Effector memory CD4-positive, alpha-beta T cell (primary cell): Measurements from ENCODE around the gene ATRNL1.

Source experiments
- DNase-seq, 3 donors: peaks; one replicate each; pipeline ENCODE4 v3.0.0-alpha.2; 2020
- H3K27ac ChIP-seq: 2 replicates; pipeline ENCODE4 v1.7.0; 2013; ENCODE audit warnings: mild to moderate bottlenecking, low read length, moderate library complexity; ENCODE audit not compliant: insufficient read depth, poor library complexity, severe bottlenecking
- H3K27me3 ChIP-seq: replicated peaks from 2 replicates; pipeline ENCODE4 v1.7.0; 2013; ENCODE audit warnings: mild to moderate bottlenecking, low read length; ENCODE audit not compliant: insufficient read depth, control insufficient read depth, poor library complexity, severe bottlenecking
- H3K36me3 ChIP-seq: 2 replicates; pipeline ENCODE4 v1.7.0; 2013; ENCODE audit warnings: mild to moderate bottlenecking, low read length, moderate library complexity; ENCODE audit not compliant: control insufficient read depth, insufficient read depth
- H3K4me1 ChIP-seq: 2 replicates; pipeline ENCODE4 v1.7.0; 2013; ENCODE audit warnings: low read length, mild to moderate bottlenecking; ENCODE audit not compliant: control insufficient read depth, insufficient read depth, poor library complexity, severe bottlenecking
- H3K4me3 ChIP-seq: 2 replicates; pipeline ENCODE4 v1.7.0; 2013; ENCODE audit warnings: low read length, low read depth, mild to moderate bottlenecking; ENCODE audit not compliant: insufficient read depth, poor library complexity, severe bottlenecking
- H3K9me3 ChIP-seq: 2 replicates; pipeline ENCODE4 v1.7.0; 2013; ENCODE audit warnings: mild to moderate bottlenecking, low read length, moderate library complexity; ENCODE audit not compliant: control insufficient read depth
- total RNA-seq, 3 donors: gene quantifications; one replicate each; lab custom pipeline; 2026; lab: John Stamatoyannopoulos, UW

The ATRNL1 gene, protein sequence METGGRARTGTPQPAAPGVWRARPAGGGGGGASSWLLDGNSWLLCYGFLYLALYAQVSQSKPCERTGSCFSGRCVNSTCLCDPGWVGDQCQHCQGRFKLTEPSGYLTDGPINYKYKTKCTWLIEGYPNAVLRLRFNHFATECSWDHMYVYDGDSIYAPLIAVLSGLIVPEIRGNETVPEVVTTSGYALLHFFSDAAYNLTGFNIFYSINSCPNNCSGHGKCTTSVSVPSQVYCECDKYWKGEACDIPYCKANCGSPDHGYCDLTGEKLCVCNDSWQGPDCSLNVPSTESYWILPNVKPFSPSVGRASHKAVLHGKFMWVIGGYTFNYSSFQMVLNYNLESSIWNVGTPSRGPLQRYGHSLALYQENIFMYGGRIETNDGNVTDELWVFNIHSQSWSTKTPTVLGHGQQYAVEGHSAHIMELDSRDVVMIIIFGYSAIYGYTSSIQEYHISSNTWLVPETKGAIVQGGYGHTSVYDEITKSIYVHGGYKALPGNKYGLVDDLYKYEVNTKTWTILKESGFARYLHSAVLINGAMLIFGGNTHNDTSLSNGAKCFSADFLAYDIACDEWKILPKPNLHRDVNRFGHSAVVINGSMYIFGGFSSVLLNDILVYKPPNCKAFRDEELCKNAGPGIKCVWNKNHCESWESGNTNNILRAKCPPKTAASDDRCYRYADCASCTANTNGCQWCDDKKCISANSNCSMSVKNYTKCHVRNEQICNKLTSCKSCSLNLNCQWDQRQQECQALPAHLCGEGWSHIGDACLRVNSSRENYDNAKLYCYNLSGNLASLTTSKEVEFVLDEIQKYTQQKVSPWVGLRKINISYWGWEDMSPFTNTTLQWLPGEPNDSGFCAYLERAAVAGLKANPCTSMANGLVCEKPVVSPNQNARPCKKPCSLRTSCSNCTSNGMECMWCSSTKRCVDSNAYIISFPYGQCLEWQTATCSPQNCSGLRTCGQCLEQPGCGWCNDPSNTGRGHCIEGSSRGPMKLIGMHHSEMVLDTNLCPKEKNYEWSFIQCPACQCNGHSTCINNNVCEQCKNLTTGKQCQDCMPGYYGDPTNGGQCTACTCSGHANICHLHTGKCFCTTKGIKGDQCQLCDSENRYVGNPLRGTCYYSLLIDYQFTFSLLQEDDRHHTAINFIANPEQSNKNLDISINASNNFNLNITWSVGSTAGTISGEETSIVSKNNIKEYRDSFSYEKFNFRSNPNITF (N-terminal part only)
- total RNA-seq = 0 to 0.19 (median 0.17) reads per million in 3 donors

- Histone ChIP-seq H3K36me3 (no peaks in the 10 kb centered on the region), H3K4me1 (peaks cover 7% of the 10 kb centered on the region), H3K4me3 (peak within 1 kb of the TSS; percentile 45), H3K27ac (no peak within 1 kb of the TSS), H3K9me3 (no peaks in the 10 kb centered on the region), H3K27me3 (peaks cover 22% of the 10 kb centered on the region)
- DNase-seq = no peak
Measured at GRCh38 chr10:115093286-115093775, at the start of gene ATRNL1. Gene ATRNL1 (plus strand): TSS chr10:115093365. CDS start chr10:115093751, 386 bp downstream.

DNA sequence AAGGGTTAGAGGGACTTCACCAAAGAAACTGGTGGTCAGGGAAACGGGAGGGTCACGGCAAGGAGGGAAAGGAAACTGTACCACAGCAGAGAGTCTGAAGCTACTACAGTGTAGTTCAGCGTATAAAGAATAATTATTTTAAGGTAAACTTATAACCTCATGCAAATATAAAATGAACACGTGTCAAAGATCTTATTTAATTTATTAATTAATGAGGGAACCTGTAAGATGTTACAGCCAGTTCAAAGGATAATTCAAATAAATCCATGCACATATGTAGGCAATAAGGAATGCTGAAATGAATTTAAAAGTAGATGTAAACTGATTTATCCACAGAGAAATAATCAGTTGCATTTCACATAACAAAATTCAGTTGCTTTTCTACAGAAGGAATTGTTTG, 49.4 kb upstream of the ATRNL1 start:
- Histone ChIP-seq H3K9me3 (no peaks in the 10 kb centered on the region), H3K4me3 (no peak overlapping the region), H3K27ac (no peak overlapping the region), H3K27me3 (no peaks in the 10 kb centered on the region), H3K36me3 (no peaks in the 10 kb centered on the region), H3K4me1 (no peaks in the 10 kb centered on the region)
- DNase-seq = no peak

DNA sequence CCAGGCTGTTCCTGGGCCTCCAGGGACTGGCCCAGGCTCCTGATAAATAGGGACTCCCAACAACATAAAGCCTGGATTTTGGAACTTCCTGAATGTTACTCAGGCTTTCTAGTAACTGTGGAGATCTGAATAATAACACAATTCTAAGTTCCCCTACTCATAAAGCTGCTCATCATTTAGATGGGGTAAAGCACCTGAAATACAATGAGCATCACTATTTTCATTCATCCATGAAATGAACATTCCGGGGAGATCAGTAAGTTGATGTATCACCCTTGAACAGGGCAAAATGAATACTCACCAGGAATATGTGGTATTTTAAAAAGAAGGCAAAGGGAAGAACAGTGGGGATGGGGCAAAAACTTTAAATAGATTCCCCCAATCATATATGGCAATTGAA, 48.3 kb upstream of the ATRNL1 start:
- H3K27me3 ChIP-seq = no peaks in the 10 kb centered on the region
- DNase-seq = no peak
- no peaks in the 10 kb centered on the region for H3K9me3 ChIP-seq
- no peak overlapping the region for H3K4me3 ChIP-seq
- no peaks in the 10 kb centered on the region for H3K4me1 ChIP-seq
- H3K36me3 ChIP-seq = no peaks in the 10 kb centered on the region
- H3K27ac ChIP-seq = no peak overlapping the region

DNA sequence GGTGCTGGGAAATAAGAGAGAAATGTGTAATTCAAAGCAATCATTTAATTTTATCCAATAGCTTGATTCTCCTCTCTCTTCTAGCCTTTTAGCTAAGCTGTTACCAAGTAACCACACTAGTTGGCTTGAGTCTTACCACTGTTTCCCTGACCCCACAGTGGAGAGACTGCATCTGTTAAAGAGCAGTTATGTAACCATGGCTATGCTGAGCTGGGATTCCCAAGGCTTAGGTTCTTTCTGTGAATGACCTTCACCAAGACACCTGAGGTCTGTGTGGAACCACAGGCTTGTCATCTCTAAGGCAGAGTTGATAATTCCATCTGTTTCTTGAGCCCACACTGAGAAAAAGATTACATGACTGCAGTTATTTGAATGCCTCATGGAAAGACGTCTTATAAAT, 47.7 kb upstream of the ATRNL1 start:
- H3K27me3 ChIP-seq = no peaks in the 10 kb centered on the region
- DNase-seq = no peak
- H3K4me1 ChIP-seq = no peaks in the 10 kb centered on the region
- H3K36me3 ChIP-seq = no peaks in the 10 kb centered on the region
- no peaks in the 10 kb centered on the region for H3K9me3 ChIP-seq
- no peak overlapping the region for H3K27ac ChIP-seq
- no peak overlapping the region for H3K4me3 ChIP-seq

DNA sequence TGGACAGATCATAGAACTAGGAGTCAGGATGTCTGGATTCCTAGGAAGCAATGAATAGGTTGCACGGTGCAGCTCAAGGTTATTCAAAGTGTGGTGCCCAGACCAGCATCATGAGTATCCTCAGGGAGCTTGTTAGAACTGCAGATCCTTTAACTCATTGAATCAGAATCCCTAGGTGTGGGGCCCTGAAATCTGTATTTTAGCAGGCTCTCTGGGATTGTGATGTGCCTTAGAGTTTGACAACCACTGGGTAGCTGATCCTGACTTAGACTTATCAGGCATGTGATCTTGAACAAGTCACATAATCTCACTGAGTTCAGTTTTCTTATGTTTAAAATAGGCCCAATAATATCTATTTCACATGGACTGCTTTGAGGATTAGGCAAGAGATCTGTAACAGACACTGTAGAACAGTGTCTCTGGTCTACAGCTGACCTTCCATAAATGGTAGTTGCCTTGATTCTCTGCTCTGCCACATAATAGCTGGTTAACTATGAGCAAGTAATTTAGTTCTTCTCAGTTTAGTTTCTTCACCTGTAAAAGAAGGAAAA, 46.4 kb upstream of the ATRNL1 start:
- no peaks in the 10 kb centered on the region for H3K4me1 ChIP-seq
- H3K36me3 ChIP-seq = no peaks in the 10 kb centered on the region
- no peak overlapping the region for H3K27ac ChIP-seq
- no peaks in the 10 kb centered on the region for H3K9me3 ChIP-seq
- no peaks in the 10 kb centered on the region for H3K27me3 ChIP-seq
- no peak for DNase-seq
- no peak overlapping the region for H3K4me3 ChIP-seq

DNA sequence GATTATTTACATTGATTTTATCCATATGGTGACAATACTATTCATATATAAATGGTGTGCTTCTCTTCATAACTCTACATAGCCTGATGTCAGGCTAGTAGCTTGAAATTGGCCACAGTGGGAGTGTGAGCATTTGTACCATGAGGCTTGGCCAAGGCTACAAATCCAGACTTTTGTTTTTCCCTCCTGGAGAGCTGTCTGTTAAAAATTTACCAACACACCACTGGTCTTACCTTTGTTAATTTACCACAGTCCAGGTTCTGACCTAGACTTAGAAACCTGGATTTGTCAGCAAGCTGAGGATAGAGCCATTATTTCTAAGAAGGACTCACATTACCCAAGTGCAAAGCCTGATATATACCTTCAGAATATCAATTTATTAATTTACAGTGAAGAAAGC, 45.5 kb upstream of the ATRNL1 start:
- no peaks in the 10 kb centered on the region for H3K36me3 ChIP-seq
- H3K4me3 ChIP-seq = no peak overlapping the region
- no peaks in the 10 kb centered on the region for H3K27me3 ChIP-seq
- H3K9me3 ChIP-seq = no peaks in the 10 kb centered on the region
- no peak for DNase-seq
- H3K27ac ChIP-seq = no peak overlapping the region
- no peaks in the 10 kb centered on the region for H3K4me1 ChIP-seq

GRCh38 chr10:115049318-115049717, 43.8 kb upstream of the ATRNL1 start:
- no peak overlapping the region for H3K27ac ChIP-seq
- H3K4me1 ChIP-seq = no peaks in the 10 kb centered on the region
- no peaks in the 10 kb centered on the region for H3K9me3 ChIP-seq
- DNase-seq = no peak
- H3K4me3 ChIP-seq = no peak overlapping the region
- no peaks in the 10 kb centered on the region for H3K36me3 ChIP-seq
- H3K27me3 ChIP-seq = no peaks in the 10 kb centered on the region

DNA sequence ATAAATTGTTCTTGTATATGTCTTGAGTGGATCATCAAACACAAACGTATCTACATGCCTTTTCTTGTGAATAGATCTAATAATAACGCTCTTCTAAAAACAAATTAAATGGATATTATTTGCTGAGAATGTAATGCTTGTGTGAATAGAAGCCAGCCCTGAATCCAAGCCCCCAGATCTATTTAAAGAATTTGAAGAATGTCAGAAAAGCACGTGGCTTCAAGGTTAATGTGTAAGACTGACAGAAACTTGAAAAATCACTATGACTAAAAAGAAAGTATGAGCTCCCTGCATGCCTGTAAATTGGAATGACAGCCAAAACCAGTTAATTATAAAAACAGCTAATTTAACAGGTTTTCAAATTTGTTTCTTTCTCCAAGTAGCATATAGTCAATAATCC, 43.2 kb upstream of the ATRNL1 start:
- Histone ChIP-seq H3K27ac (no peak overlapping the region), H3K9me3 (no peaks in the 10 kb centered on the region), H3K36me3 (no peaks in the 10 kb centered on the region), H3K4me3 (no peak overlapping the region), H3K4me1 (no peaks in the 10 kb centered on the region), H3K27me3 (no peaks in the 10 kb centered on the region)
- DNase-seq = no peak

DNA sequence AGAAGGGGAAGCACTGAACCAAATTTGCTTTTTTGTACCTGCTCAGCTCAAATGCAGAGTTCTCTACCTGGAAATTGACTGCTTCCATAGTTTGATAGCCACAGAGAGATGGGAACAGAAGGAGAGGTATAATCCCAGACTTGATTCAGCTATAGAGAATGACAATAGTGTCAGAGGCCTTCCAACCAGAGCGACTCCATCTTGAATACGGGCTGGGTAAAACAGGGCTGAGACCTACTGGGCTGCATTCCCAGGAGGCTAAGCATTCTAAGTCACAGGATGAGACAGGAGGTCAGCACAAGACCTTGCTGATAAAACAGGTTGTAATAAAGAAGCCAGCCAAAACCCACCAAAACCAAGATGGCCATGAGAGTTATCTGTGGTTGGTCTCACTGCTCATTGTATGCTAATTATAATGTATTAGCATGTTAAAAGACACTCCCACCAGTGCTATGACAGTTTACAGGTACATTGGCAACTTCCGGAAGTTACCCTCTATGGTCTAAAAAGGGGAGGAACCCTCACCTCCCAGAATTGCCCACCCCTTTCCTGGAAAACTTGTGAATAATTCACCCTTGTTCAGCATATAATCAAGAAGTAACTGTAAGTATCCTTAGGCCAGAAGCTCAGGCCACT, 42.7 kb upstream of the ATRNL1 start:
- H3K36me3 ChIP-seq = no peaks in the 10 kb centered on the region
- H3K4me1 ChIP-seq = no peaks in the 10 kb centered on the region
- no peak overlapping the region for H3K4me3 ChIP-seq
- no peak for DNase-seq
- no peaks in the 10 kb centered on the region for H3K27me3 ChIP-seq
- no peak overlapping the region for H3K27ac ChIP-seq
- no peaks in the 10 kb centered on the region for H3K9me3 ChIP-seq
